ENCODE data around the gene MTMR4.
"Not testable (repeated sequence)": the region's sequence is repeated elsewhere in the genome, so short reads cannot be mapped to it uniquely, and the experiment has no call there.

The MTMR4 gene

DNA sequence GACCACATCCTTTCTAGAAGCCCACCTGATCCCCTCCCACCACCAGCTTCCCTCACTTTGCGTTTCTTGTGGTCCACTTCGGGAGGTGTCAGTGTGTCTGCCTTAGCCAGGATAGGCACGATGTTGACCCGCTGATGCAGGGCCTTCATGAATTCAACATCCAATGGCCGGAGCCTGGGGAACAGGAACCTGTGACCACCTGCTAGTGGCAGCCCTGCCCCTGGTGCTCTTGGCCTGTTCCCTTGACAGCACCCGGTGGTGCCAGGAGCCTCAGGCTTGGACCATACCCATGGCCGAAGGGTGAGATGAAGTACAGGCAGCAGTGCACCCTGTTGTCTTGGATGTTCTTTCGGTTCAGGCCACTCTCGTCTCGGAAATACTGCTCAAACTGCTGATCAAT, 7.2 kb upstream of the MTMR4 start:
- DNase-seq: no peak

DNA sequence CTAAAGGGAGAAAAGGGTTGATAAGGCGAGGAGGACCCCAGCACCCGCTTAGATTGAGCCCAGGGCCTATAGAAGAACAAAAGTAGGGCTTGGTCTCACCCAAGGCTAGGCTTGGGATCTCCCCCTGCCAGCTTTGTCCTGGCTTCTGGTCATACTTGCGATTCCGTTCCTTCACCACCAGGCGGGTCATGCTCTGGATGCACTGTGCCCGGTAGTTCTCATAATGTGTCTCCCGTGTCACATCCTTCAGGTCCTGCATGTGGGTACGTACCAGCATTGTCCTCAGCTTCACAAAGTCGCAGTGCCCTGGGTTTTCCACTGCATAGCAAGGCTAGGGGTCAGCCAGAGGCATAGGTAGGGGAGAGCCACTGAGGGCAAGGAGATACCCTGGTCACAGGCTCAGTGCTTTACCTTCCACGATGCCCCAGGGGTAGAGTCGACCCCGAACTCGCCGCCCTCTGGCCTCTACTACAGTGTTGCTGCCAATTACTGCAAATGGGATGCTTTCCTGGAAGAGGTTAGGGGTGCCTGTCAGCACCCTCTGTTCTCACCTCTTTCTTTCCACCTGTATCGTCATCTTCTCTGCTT, 6.5 kb upstream of the MTMR4 start:
- DNase-seq: no peak

- DNase-seq: peak; percentile 96 to 100 (median 98)
Measured at GRCh38 chr17:58517928-58518609, 3.6 kb upstream of the MTMR4 start.

- no peak for DNase-seq
Measured at GRCh38 chr17:58517378-58517927, 3.0 kb upstream of the MTMR4 start.

DNA sequence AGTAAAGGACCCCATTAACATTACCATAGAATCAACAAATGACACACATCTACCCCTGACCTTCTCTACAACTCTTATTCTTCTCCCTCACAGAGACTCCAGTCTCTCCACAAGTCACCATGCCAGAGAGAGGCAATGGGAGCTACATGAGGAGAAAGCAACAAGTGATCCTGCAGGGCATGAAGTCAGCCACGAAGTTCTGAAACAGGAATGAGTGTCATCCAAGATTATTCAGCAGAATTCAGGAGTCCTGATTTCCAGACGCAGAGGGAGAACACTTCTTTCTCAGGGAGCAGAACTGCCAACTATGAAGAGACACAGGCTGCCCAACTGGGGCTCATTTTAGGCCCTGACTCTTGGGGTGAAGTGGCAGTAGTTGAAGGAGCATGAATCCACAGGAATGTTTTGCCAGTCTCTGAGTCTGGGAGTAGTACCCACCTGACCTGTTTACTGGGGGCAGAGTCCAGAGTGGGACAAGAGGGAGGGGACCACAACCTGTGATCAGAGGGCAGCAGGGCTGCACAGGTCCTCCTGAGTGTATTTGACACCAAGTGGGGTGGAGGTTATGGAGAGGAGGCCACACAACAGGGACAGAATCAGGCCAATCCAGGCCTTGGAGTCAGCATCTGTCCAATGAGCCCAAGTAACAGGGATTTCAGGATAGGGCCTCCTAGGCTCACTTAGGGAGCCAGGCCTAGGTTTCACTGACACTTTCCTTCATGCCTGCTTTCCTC, 2.4 kb upstream of the MTMR4 start:
- no peak for DNase-seq

DNA sequence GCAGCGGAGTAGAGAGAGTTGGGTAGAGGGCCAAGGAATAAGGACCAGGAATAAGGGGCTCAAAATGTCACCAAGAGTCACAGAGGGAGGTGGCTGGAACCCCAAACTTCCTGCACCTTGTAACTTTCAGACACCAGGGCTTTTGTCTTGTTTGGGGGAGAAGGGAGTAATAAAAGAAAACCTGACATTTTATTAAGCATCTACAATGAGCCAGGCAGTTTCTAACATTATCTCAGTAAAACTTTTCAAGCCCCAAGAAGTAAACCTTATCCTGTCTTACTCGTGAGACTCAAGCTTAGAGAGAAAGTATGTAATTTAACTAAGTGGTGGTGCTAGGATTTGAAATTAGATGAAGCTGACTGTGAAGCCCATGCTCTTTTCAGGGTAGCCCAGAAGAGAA, 848 bp upstream of the MTMR4 start:
- no peak for DNase-seq

GRCh38 chr17:58514770-58515157, 326 bp upstream of the MTMR4 start:
- DNase-seq: no peak

- no peak for DNase-seq
Measured at GRCh38 chr17:58513267-58513964, 1.0 kb downstream of the MTMR4 start.

GRCh38 chr17:58510075-58510474, 4.4 kb downstream of the MTMR4 start:
- DNase-seq: no peak

- DNase-seq: no peak
Measured at GRCh38 chr17:58508341-58509067, 5.9 kb downstream of the MTMR4 start.

GRCh38 chr17:58507123-58507634, 7.3 kb downstream of the MTMR4 start:
- DNase-seq: no peak

- no peak for DNase-seq
Measured at GRCh38 chr17:58506354-58507080, 7.9 kb downstream of the MTMR4 start.

- DNase-seq: no peak
Measured at GRCh38 chr17:58504826-58505351, 9.5 kb downstream of the MTMR4 start.

DNA sequence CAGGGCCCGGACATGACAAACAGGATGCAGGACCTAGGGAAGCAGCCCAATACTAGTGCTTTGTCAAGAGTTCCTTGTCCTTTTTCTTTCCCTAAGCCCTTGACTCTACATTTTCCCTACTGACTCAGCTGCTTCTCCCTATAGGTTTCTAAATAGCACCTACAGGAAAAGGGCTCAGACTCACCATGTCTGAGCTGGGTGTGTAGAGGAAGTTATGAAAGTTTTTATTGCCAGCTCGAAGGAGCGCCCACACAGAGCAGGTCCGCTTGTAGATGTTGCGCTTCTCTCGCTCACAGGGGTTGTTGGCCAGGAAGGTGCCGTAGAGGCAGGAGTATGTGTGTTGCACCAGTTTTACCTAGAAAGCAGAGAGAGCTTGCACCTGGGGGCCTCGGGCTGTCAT, 10.6 kb downstream of the MTMR4 start:
- DNase-seq: no peak

GRCh38 chr17:58503134-58503533, 11.3 kb downstream of the MTMR4 start:
- not testable (repeated sequence) for DNase-seq

GRCh38 chr17:58501451-58501850, 13.0 kb downstream of the MTMR4 start:
- no peak for DNase-seq

GRCh38 chr17:58498177-58498828, 16.1 kb downstream of the MTMR4 start:
- no peak for DNase-seq

DNA sequence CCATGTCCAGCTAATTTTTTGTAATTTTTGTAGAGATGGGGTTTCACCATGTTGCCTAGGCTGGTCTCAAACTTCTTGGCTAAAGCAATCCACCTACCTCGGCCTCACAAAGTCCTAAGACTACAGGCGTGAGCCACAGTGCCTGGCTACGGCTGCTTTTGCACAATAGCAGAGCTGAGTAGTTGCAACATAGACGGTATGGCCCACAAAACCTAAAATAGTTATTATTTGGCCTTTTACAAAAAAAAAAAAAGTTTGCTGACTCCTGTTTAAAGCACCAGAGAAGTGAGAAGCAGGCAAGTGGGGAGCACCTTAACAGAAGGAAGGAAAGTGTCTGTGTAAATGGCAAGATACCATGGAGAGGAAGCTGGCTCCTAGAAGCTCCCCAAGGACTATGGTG, 20.9 kb downstream of the MTMR4 start:
- DNase-seq: no peak

GRCh38 chr17:58492238-58493121, 22.0 kb downstream of the MTMR4 start:
- no peak for DNase-seq
